Measurements from ENCODE around the gene RPL22L1.

RPL22L1 gene

DNA sequence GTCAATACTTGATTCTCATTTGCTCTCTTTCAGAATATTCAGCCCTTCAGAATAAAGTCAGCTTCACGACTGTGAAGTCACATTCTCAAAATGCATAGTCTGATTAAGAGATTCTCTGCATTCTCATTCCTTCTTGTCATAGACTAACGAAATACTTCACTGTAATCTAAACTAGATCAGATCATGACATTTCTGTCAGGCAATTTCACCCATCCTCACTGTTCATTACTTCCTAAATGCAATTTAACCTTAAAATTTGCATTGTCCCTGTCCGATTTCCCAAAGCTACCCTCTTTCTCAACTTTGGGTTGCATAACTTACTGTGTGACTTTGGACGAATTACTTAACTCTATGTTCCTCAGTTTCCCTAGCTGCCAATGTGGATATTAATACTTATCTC, 6.2 kb downstream of the RPL22L1 start:
- Histone ChIP-seq H3K36me3 (replicated peaks) (peaks cover 34% of the 10 kb centered on the region), H3K4me3 (ENCODE audit: low read depth, low read length) (no peak overlapping the region), H3K27ac (no peak overlapping the region), H3K27me3 (replicated peaks) (no peaks in the 10 kb centered on the region)
- DNase-seq: no peak
- in situ Hi-C loops (cut with HindIII; ENCODE audit: low pct_ligation_motif_present, low sequenced_read_pairs): no loop called here
- TF ChIP-seq, protein P1, sequence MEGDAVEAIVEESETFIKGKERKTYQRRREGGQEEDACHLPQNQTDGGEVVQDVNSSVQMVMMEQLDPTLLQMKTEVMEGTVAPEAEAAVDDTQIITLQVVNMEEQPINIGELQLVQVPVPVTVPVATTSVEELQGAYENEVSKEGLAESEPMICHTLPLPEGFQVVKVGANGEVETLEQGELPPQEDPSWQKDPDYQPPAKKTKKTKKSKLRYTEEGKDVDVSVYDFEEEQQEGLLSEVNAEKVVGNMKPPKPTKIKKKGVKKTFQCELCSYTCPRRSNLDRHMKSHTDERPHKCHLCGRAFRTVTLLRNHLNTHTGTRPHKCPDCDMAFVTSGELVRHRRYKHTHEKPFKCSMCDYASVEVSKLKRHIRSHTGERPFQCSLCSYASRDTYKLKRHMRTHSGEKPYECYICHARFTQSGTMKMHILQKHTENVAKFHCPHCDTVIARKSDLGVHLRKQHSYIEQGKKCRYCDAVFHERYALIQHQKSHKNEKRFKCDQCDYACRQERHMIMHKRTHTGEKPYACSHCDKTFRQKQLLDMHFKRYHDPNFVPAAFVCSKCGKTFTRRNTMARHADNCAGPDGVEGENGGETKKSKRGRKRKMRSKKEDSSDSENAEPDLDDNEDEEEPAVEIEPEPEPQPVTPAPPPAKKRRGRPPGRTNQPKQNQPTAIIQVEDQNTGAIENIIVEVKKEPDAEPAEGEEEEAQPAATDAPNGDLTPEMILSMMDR (IDR thresholded peaks at IDR 0.05; ENCODE audit: low read depth, low read length, missing control alignments): no peak

DNA sequence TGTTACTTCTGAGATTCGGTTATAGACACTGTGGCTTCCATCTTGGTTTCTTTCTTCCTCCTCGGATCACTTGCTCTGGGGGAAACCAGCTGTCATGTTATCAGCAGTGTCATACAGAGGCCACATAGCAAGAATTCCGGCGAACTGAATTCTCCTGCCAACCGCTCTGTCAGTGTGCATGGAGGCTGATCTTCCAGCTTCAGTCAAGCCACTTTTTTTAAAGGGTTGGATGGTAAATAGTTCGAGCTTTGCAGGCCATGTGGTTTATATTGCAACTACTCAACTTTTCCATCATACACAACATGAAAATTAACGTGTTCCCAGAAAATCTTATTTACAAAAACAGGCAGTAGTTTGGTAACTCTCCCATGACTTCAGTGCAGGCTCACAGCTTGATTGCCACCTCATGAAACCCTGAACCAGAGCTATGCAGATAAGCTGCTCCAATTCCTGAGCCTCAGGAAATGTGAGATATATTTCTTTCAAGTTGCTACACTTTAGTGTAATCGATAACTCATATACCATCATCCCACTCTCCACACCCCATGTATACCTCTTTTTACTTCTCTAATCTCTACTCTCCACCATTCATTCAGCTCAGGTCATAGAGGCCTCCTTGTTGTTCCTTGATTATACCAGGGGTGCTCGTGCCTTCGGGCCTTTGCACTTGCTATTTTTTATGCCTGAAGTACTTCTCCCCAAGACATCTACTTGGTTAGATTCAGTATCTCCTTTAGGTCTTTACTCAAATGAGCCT, 7.2 kb downstream of the RPL22L1 start:
- TF ChIP-seq, protein P1 (IDR thresholded peaks at IDR 0.05; ENCODE audit: low read depth, low read length, missing control alignments): no peak
- DNase-seq: peak; percentile 67
- H3K27me3 ChIP-seq (replicated peaks): no peaks in the 10 kb centered on the region
- peaks cover 31% of the 10 kb centered on the region for H3K36me3 ChIP-seq (replicated peaks)
- in situ Hi-C loops (cut with HindIII; ENCODE audit: low pct_ligation_motif_present, low sequenced_read_pairs): no loop called here
- no peak overlapping the region for H3K4me3 ChIP-seq (ENCODE audit: low read depth, low read length)
- H3K27ac ChIP-seq: peak overlapping the region; percentile 57

DNA sequence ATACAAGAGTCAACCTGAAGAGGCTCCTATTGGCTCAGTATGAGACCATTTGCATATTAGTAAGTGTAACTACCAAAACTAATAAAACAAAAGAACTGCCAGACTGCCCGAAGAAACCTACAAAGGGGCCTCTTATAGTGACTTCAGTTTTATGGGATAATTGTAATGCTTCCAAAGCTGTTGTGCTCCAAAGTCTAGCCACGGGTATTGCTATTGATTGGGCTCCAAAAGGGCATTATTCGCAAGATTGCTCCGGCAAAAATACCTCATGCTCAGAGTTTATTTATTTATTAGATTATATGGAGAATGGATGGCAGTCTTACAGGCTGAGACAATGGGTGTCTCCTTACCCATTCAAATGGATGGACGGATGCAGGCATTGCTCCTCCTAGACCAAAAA, 11.4 kb downstream of the RPL22L1 start:
- TF ChIP-seq, protein P1 (IDR thresholded peaks at IDR 0.05; ENCODE audit: low read depth, low read length, missing control alignments): no peak
- Histone ChIP-seq H3K4me3 (ENCODE audit: low read depth, low read length) (no peak overlapping the region), H3K27ac (no peak overlapping the region), H3K36me3 (replicated peaks) (no peaks in the 10 kb centered on the region), H3K27me3 (replicated peaks) (no peaks in the 10 kb centered on the region)
- no peak for DNase-seq
- in situ Hi-C loops (cut with HindIII; ENCODE audit: low pct_ligation_motif_present, low sequenced_read_pairs): no loop called here

DNA sequence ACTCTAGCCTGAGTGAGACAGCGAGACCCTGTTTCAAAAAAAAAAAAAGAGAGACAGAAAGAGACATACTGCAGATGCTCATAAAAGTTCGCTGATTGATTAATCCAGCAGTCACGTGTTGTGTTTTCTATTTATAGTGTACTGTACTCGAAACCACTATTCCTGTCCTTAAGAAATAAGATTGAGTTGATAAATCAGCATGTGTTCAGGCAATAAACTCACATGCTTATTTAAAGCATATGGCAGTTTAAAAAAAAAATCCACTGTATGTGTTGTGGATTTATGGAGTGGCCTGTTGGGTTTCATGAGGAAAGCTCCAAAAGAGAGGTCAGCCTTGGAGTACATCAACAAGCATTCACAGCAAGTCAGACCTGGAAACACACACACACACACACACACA, 17.7 kb downstream of the RPL22L1 start:
- Histone ChIP-seq H3K36me3 (replicated peaks) (no peaks in the 10 kb centered on the region), H3K4me3 (ENCODE audit: low read depth, low read length) (no peak overlapping the region), H3K27ac (no peak overlapping the region), H3K27me3 (replicated peaks) (no peaks in the 10 kb centered on the region)
- TF ChIP-seq, protein P1 (IDR thresholded peaks at IDR 0.05; ENCODE audit: low read depth, low read length, missing control alignments): no peak
- no peak for DNase-seq
- in situ Hi-C loops (cut with HindIII; ENCODE audit: low pct_ligation_motif_present, low sequenced_read_pairs): no loop called here

DNA sequence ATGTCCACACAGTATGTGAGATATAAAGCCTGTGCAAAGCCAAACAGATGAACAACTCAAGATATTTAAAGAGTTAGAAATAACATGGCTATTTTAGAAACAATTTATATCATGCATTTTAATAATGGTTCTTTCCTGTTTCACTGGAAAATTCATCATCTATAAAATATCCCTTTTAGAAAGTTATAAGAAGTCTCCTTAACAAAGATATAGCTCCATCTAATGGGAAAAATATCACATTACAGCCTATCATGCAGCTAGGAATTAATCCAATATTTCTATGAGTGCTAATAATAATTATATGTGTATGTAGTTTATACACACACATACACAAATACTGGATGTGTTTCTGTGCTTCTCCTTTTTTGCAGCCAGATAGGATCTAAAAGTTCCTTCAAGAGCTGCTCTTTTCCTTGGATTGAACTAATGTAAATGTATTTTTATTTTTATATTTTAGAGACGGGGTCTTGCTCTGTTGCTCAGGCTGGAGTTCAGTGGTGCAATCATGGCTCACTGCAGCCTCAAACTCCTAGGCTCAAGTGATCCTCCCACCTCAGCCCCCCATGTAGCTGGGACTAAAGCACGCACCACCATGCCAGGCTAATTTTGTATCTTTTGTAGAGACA, 21.6 kb downstream of the RPL22L1 start:
- Histone ChIP-seq H3K27ac (no peak overlapping the region), H3K4me3 (ENCODE audit: low read depth, low read length) (no peak overlapping the region), H3K27me3 (replicated peaks) (no peaks in the 10 kb centered on the region), H3K36me3 (replicated peaks) (no peaks in the 10 kb centered on the region)
- TF ChIP-seq, protein P1 (IDR thresholded peaks at IDR 0.05; ENCODE audit: low read depth, low read length, missing control alignments): no peak
- in situ Hi-C loops (cut with HindIII; ENCODE audit: low pct_ligation_motif_present, low sequenced_read_pairs): no loop called here
- no peak for DNase-seq

All from brain microvascular endothelial cell (primary cell).